H1 (cell line): ENCODE data around the gene OTOGL. TPM values are rescaled to one million over a fixed set of nuclear protein-coding genes. Genes with fewer than 3 reads are reported as not detected.

Experiments used
- CTCF ChIA-PET: fragments of 300-600 bp; sonication (Branson Sonifier 250); formaldehyde crosslinking; loops from one replicate; lab custom pipeline; 2021; ENCODE audit not compliant: partially characterized antibody; lab: Charles Lee
- POLR2A ChIA-PET: fragments of 300-600 bp; sonication (Branson Sonifier 250); formaldehyde crosslinking; loops from one replicate; lab custom pipeline; 2021; ENCODE audit warnings: inconsistent platforms; ENCODE audit not compliant: partially characterized antibody; lab: Charles Lee
- DNase-seq, 2 experiments: peaks; one replicate each; pipeline versions ENCODE4 v3.0.0 to v3.0.0-alpha.2; 2010 to 2022; ENCODE audit warnings: low spot score in 2 of 2, low read depth in 1 of 2, mixed read lengths in 1 of 2
- FAIRE-seq: peaks from 2 replicates; lab custom pipeline; 2011; peaks lifted over from hg19 to GRCh38; lab: Jason Lieb, UNC
- H2AFZ ChIP-seq: 2 replicates; pipeline ENCODE4 v1.8.1; 2012; ENCODE audit warnings: low read length, inconsistent platforms
- H2AK5ac ChIP-seq: 2 replicates; pipeline ENCODE4 v1.6.1; 2013; ENCODE audit warnings: low read depth, low read length
- H2BK120ac ChIP-seq: replicated peaks from 2 replicates; pipeline ENCODE3; 2013; ENCODE audit warnings: low read depth, low read length, inconsistent platforms
- H2BK12ac ChIP-seq: 2 replicates; pipeline ENCODE4 v1.6.1; 2013; ENCODE audit warnings: low read depth, low read length
- H2BK15ac ChIP-seq: 2 replicates; pipeline ENCODE4 v1.6.1; 2013; ENCODE audit warnings: low read length
- H2BK20ac ChIP-seq: 2 replicates; pipeline ENCODE4 v1.6.1; 2013; ENCODE audit warnings: low read length
- H2BK5ac ChIP-seq: 2 replicates; pipeline ENCODE4 v1.6.1; 2013; ENCODE audit warnings: low read depth, low read length
- H3K14ac ChIP-seq: 2 replicates; pipeline ENCODE4 v1.6.1; 2013; ENCODE audit warnings: inconsistent platforms; ENCODE audit not compliant: insufficient read length
- H3K18ac ChIP-seq: 2 replicates; pipeline ENCODE4 v1.6.1; 2013; ENCODE audit warnings: low read length; ENCODE audit errors: extremely low read depth
- H3K23ac ChIP-seq: 2 replicates; pipeline ENCODE4 v1.6.1; 2013; ENCODE audit warnings: inconsistent platforms; ENCODE audit not compliant: insufficient read length
- H3K23me2 ChIP-seq: 2 replicates; pipeline ENCODE4 v1.6.1; 2013; ENCODE audit warnings: low read depth, low read length
- H3K27ac ChIP-seq: 2 replicates; pipeline ENCODE4 v1.6.1; 2011; ENCODE audit warnings: low read depth, low read length, inconsistent platforms
- H3K27me3 ChIP-seq, 4 experiments: replicated peaks in 1 of 4; 1 replicate in 1 of 4; 2 replicates in 3 of 4; pipeline versions ENCODE4 v1.6.1 to v1.8.1; 2011 to 2013; ENCODE audit warnings: low read length in 3 of 4, mild to moderate bottlenecking in 3 of 4, inconsistent platforms in 2 of 4, mixed read lengths in 2 of 4, moderate library complexity in 1 of 4; ENCODE audit not compliant: control insufficient read depth in 3 of 4, insufficient read depth in 3 of 4; ENCODE audit errors: extremely low read depth in 1 of 4
- H3K36me3 ChIP-seq, 4 experiments: 2 replicates each; pipeline versions ENCODE4 v1.6.1 to v1.8.1; 2011 to 2013; ENCODE audit warnings: mild to moderate bottlenecking in 4 of 4, low read length in 3 of 4, moderate library complexity in 2 of 4, control low read depth in 1 of 4, inconsistent platforms in 1 of 4; ENCODE audit not compliant: insufficient read depth in 4 of 4, control insufficient read depth in 2 of 4
- H3K4ac ChIP-seq: replicated peaks from 2 replicates; pipeline ENCODE3; 2013; ENCODE audit warnings: low read length, low read depth, mixed read lengths, inconsistent platforms; ENCODE audit not compliant: insufficient read length
- H3K4me1 ChIP-seq, 4 experiments: replicated peaks in 1 of 4; 1 replicate in 1 of 4; 2 replicates in 3 of 4; pipeline versions ENCODE4 v1.6.1 to v1.8.1; 2011 to 2013; ENCODE audit warnings: low read length in 3 of 4, inconsistent platforms in 2 of 4, mixed read lengths in 1 of 4; ENCODE audit not compliant: insufficient read depth in 4 of 4, control insufficient read depth in 3 of 4
- H3K4me2 ChIP-seq, 2 experiments: 2 replicates each; pipeline versions ENCODE4 v1.6.1 to v1.8.1; 2011 to 2013; ENCODE audit warnings: low read depth in 2 of 2, low read length in 2 of 2, control low read depth in 1 of 2, inconsistent platforms in 1 of 2, mild to moderate bottlenecking in 1 of 2; ENCODE audit not compliant: insufficient read depth in 1 of 2
- H3K4me3 ChIP-seq, 4 experiments: fragments of 200-600, 300-600 bp in 1 of 4; sonication (generic), shearing (Covaris generic), sonication (Bioruptor Twin) in 1 of 4; 2 replicates each; pipeline versions ENCODE4 v1.5.1 to v1.8.1; 2011 to 2016; ENCODE audit warnings: low read length in 4 of 4, low read depth in 3 of 4, control low read depth in 2 of 4, inconsistent platforms in 2 of 4, mild to moderate bottlenecking in 2 of 4, mixed read lengths in 1 of 4, moderate library complexity in 1 of 4; ENCODE audit not compliant: insufficient read depth in 2 of 4; ENCODE audit errors: extremely low read depth in 1 of 4
- H3K56ac ChIP-seq: replicated peaks from 2 replicates; pipeline ENCODE3; 2013; ENCODE audit warnings: low read depth, mild to moderate bottlenecking, mixed read lengths, low read length, inconsistent platforms; ENCODE audit not compliant: insufficient read length
- H3K79me1 ChIP-seq: 2 replicates; pipeline ENCODE4 v1.6.1; 2013; ENCODE audit warnings: low read depth, low read length, control low read depth
- H3K79me2 ChIP-seq, 2 experiments: 2 replicates each; pipeline versions ENCODE4 v1.6.1 to v1.8.1; 2012 to 2013; ENCODE audit warnings: low read length in 2 of 2, mild to moderate bottlenecking in 2 of 2, inconsistent platforms in 1 of 2; ENCODE audit not compliant: insufficient read depth in 2 of 2, control insufficient read depth in 1 of 2
- H3K9ac ChIP-seq, 4 experiments: replicated peaks in 1 of 4; 1 replicate in 1 of 4; 2 replicates in 3 of 4; pipeline versions ENCODE4 v1.6.1 to v1.8.1; 2011 to 2013; ENCODE audit warnings: low read depth in 3 of 4, low read length in 3 of 4, control low read depth in 2 of 4, mild to moderate bottlenecking in 2 of 4, moderate library complexity in 2 of 4, inconsistent platforms in 1 of 4; ENCODE audit errors: extremely low read depth in 1 of 4
- H3K9me3 ChIP-seq, 2 experiments: 2 replicates each; pipeline versions ENCODE4 v1.6.1 to v1.8.1; 2012 to 2013; ENCODE audit warnings: mild to moderate bottlenecking in 2 of 2, moderate library complexity in 2 of 2, control low read depth in 1 of 2, inconsistent platforms in 1 of 2, low read depth in 1 of 2, low read length in 1 of 2, mixed read lengths in 1 of 2; ENCODE audit not compliant: insufficient read depth in 2 of 2
- H4K20me1 ChIP-seq, 2 experiments: replicated peaks in 1 of 2; 2 replicates each; pipeline versions ENCODE3 to v1.8.1; 2011 to 2013; ENCODE audit warnings: inconsistent platforms in 2 of 2, low read length in 2 of 2, mild to moderate bottlenecking in 1 of 2; ENCODE audit not compliant: insufficient read depth in 2 of 2, control insufficient read depth in 1 of 2
- H4K5ac ChIP-seq: 2 replicates; pipeline ENCODE4 v1.6.1; 2013; ENCODE audit warnings: low read length, low read depth, mixed read lengths, inconsistent platforms; ENCODE audit not compliant: insufficient read length
- H4K8ac ChIP-seq: 2 replicates; pipeline ENCODE4 v1.8.0; 2013; ENCODE audit warnings: mild to moderate bottlenecking, moderate library complexity, low read length, inconsistent platforms; ENCODE audit not compliant: insufficient read depth; ENCODE audit errors: extremely low read depth
- H4K91ac ChIP-seq: replicated peaks from 2 replicates; pipeline ENCODE3; 2013; ENCODE audit warnings: low read length, mixed read lengths, inconsistent platforms; ENCODE audit not compliant: insufficient read length
- EGR1 ChIP-seq: IDR thresholded peaks from 2 replicates; pipeline ENCODE4 v1.6.1; 2011; ENCODE audit warnings: low read depth, low read length, borderline replicate concordance
- GABPA ChIP-seq: IDR thresholded peaks from 2 replicates; pipeline ENCODE4 v1.6.1; 2011; ENCODE audit warnings: mild to moderate bottlenecking, low read length, moderate library complexity, borderline replicate concordance; ENCODE audit not compliant: insufficient read depth
- HDAC2 ChIP-seq, 2 experiments: fragments of 300-600 bp in 1 of 2; sonication (generic) in 1 of 2; IDR thresholded peaks; 2 replicates each; pipeline ENCODE4 v1.6.1; 2011 to 2012; ENCODE audit warnings: low read depth in 2 of 2, low read length in 2 of 2, mild to moderate bottlenecking in 2 of 2, moderate library complexity in 2 of 2, borderline replicate concordance in 1 of 2, inconsistent platforms in 1 of 2
- MAFK ChIP-seq: IDR thresholded peaks from 2 replicates; pipeline ENCODE4 v1.6.1; 2012; ENCODE audit warnings: low read depth, mild to moderate bottlenecking, improper control_type of control experiment, low read length
- POU5F1 ChIP-seq: IDR thresholded peaks from 2 replicates; pipeline ENCODE4 v1.6.1; 2011; ENCODE audit warnings: low read depth, mild to moderate bottlenecking, low read length, moderate library complexity
- SIX5 ChIP-seq: IDR thresholded peaks from 2 replicates; pipeline ENCODE4 v1.6.1; 2011; ENCODE audit warnings: mild to moderate bottlenecking, low read depth, low read length
- YY1 ChIP-seq: IDR thresholded peaks from 2 replicates; pipeline ENCODE4 v1.6.1; 2011; ENCODE audit warnings: low read depth, mild to moderate bottlenecking, low read length
- polyA plus RNA-seq, 7 experiments: library from polyadenylated mRNA; depleted of rRNA in 3 of 7; stranded (reverse) in 5 of 7; unstranded in 2 of 7; fragments of >200 nt in 5 of 7; fragments of 200-250 nt in 2 of 7; gene quantifications; 1 replicate in 5 of 7; 2 replicates in 1 of 7; 4 replicates in 1 of 7; pipeline versions ENCODE4 v1.2.1 to v1.2.3, GENCODE V29; 2011 to 2013; ENCODE audit warnings: missing spikeins in 2 of 7, mixed read lengths in 2 of 7
- total RNA-seq: library from RNA; stranded (reverse); fragmentation: NEBNext Ultra II Directional; extraction: Animal tissue kit (Norgen Biotek cat#: 25700); gene quantifications from 2 replicates; pipeline ENCODE4 v1.2.1, GENCODE V29; 2021
- TF ChIP-seq, protein P1 (sequence below), 3 experiments: IDR thresholded peaks; 1 replicate in 2 of 3; 2 replicates in 1 of 3; pipeline versions ENCODE4 v1.5.1 to v1.6.1; 2011; ENCODE audit warnings: low read length in 3 of 3, mild to moderate bottlenecking in 3 of 3, inconsistent platforms in 2 of 3, low read depth in 1 of 3, moderate library complexity in 1 of 3; ENCODE audit not compliant: insufficient read depth in 1 of 3; ENCODE audit errors: control extremely low read depth in 1 of 3
- TF ChIP-seq, protein P2 (sequence below): IDR thresholded peaks from 2 replicates; pipeline ENCODE4 v1.6.1; 2011; ENCODE audit warnings: low read length, improper control_type of control experiment

OTOGL gene
- total and polyA plus RNA-seq, 2 of the 8 experiments (the other 6 are each of a cell fraction or from before 2014, with no cell fraction given) = 0.12 to 0.17 TPM

DNA sequence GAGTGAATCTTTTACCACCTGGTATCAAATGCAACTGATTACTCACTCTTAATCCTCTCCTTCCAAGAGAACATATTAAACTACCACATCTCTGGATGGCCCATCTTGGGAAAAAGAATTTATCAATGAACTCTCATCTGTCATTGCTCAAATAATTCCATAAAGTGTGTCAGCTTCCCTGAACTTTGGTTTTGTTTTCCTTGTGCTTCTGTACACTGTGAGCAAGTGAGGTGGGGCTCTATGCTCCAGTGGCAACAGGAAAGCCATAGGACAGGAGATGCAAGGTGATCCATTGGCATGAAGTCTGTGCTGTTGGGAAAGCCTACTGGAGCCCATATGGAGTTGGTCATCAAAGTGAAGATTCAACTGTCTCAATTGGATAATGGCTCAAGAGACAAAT lies 17.4 kb downstream of the OTOGL start:
- H4K91ac ChIP-seq = no peak overlapping the region
- no peak overlapping the region for H2AFZ ChIP-seq
- no peak overlapping the region for H3K9ac ChIP-seq
- CTCF ChIA-PET = no interaction called here
- H2BK12ac ChIP-seq = no peak overlapping the region
- H3K27me3 ChIP-seq = no peaks in the 10 kb centered on the region
- no peak overlapping the region for H2BK120ac ChIP-seq
- no peak overlapping the region for H2BK15ac ChIP-seq
- no peak overlapping the region for H3K14ac ChIP-seq
- FAIRE-seq (no peak), DNase-seq (no peak)
- no peak overlapping the region for H3K56ac ChIP-seq
- no peak overlapping the region for H3K4ac ChIP-seq
- H2BK20ac ChIP-seq = no peak overlapping the region
- H3K4me2 ChIP-seq = no peak overlapping the region
- H4K5ac ChIP-seq = no peak overlapping the region
- H3K79me2 ChIP-seq = no peaks in the 10 kb centered on the region
- H2AK5ac ChIP-seq = no peak overlapping the region
- H3K27ac ChIP-seq = no peak overlapping the region
- no peaks in the 10 kb centered on the region for H3K36me3 ChIP-seq
- POLR2A ChIA-PET = no interaction called here
- TF ChIP-seq EGR1 (no peak), HDAC2 (IDR thresholded peaks at IDR 0.05; ENCODE audit: borderline replicate concordance in 1 of 2, low read depth in 2 of 2, low read length in 2 of 2) (no peak), MAFK (no peak), SIX5 (no peak), GABPA (no peak), YY1 (no peak), POU5F1 (no peak)
- TF ChIP-seq, protein P1, sequence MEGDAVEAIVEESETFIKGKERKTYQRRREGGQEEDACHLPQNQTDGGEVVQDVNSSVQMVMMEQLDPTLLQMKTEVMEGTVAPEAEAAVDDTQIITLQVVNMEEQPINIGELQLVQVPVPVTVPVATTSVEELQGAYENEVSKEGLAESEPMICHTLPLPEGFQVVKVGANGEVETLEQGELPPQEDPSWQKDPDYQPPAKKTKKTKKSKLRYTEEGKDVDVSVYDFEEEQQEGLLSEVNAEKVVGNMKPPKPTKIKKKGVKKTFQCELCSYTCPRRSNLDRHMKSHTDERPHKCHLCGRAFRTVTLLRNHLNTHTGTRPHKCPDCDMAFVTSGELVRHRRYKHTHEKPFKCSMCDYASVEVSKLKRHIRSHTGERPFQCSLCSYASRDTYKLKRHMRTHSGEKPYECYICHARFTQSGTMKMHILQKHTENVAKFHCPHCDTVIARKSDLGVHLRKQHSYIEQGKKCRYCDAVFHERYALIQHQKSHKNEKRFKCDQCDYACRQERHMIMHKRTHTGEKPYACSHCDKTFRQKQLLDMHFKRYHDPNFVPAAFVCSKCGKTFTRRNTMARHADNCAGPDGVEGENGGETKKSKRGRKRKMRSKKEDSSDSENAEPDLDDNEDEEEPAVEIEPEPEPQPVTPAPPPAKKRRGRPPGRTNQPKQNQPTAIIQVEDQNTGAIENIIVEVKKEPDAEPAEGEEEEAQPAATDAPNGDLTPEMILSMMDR (IDR thresholded peaks at IDR 0.05; ENCODE audit: control extremely low read depth in 1 of 3, insufficient read depth in 1 of 3, low read depth in 1 of 3, low read length in 3 of 3) = no peak
- TF ChIP-seq, protein P2, sequence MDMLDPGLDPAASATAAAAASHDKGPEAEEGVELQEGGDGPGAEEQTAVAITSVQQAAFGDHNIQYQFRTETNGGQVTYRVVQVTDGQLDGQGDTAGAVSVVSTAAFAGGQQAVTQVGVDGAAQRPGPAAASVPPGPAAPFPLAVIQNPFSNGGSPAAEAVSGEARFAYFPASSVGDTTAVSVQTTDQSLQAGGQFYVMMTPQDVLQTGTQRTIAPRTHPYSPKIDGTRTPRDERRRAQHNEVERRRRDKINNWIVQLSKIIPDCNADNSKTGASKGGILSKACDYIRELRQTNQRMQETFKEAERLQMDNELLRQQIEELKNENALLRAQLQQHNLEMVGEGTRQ = no peak
- 0 out of 4 replicates have a peak, but pooled peaks cover 0 to 2% of the 10 kb centered on the region in 2 experiments for H3K9me3 ChIP-seq
- no peaks in the 10 kb centered on the region for H4K20me1 ChIP-seq
- no peak overlapping the region for H3K4me3 ChIP-seq
- H3K18ac ChIP-seq = no peak overlapping the region
- no peak overlapping the region for H3K23ac ChIP-seq
- H2BK5ac ChIP-seq = no peak overlapping the region
- H3K4me1 ChIP-seq = peaks cover 0 to 5% (median 0%) of the 10 kb centered on the region in 4 experiments; a peak in 4 of 7 replicates
- no peak overlapping the region for H4K8ac ChIP-seq
- H3K23me2 ChIP-seq = no peaks in the 10 kb centered on the region
- H3K79me1 ChIP-seq = no peaks in the 10 kb centered on the region
